ENCODE measurements around the gene HCN2.

The HCN2 gene

DNA sequence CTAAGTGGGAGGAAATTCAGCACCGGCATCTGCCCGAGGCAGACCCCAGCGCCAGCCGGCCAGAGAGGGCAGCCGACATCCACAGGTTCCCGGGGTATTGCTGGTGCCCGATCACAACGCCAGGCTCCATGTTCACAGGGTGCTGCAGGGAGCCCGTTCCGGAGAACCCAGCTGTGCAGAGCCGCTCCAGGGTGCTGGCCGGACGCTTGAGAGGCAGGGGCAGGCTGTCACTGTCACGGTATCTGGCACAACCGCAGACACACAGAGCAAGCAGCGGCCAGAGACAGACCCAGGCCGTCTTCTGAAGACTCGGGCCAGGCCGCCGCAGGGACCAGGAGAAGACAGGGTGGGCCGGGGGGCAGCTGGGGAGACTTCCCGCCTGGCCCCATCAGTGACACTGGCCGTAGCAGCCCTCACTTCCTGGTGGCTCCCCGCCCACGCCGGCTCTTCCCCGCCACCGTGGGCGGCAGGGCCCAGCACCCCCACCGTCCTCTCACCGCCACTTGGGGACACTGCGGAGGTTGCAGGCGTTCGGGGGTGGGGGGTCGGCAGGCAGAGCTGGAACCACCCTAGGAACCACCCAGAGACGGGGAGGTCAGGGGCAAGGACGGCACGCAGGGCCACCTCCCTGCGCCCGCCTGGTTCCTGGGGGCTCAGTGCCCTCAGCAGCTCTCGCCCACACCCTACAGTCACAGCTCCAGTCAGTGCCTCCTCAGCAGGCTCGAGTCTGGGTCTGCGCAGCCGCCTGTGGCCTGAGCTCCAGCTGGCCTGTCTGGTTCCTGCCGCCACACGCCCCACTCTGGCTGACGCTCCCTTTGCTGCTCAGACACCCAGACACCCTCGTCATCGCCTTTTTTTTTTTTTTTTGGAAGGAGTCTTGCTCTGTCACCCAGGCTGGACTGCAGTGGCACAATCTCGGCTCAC, 69.5 kb downstream of the HCN2 start:
- DNase-seq, result no peak

DNA sequence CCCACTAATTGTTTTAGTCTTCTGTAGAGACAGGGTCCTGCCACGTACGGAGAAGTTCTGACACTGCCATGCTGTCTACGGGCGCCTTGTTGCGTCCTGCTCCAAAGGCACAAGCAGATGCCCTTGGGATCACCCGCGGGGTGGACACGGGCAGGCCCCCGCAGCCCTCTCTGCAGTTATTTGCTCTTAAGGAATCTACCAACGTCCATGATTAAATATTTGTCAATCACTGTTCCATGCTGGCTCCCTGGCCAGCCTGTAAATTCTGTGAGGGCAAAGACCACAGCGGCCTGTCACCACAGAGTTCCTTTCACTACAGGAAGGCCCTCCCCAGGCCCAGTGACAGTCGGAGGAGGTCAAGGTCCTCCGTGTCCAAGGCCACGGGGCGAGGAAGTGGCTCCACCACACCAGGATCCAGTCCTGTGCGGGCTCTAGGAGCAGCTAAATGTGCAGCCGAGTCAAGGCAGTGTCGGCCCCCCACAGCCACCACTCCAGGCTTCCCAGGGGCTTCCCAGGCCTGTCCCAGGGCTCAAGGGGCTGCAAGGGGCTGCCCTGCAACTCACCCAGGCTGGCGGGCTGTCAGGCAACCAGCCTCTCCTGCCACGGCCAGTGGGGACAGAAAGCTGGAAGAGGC, 71.2 kb downstream of the HCN2 start:
- DNase-seq, result no peak

DNA sequence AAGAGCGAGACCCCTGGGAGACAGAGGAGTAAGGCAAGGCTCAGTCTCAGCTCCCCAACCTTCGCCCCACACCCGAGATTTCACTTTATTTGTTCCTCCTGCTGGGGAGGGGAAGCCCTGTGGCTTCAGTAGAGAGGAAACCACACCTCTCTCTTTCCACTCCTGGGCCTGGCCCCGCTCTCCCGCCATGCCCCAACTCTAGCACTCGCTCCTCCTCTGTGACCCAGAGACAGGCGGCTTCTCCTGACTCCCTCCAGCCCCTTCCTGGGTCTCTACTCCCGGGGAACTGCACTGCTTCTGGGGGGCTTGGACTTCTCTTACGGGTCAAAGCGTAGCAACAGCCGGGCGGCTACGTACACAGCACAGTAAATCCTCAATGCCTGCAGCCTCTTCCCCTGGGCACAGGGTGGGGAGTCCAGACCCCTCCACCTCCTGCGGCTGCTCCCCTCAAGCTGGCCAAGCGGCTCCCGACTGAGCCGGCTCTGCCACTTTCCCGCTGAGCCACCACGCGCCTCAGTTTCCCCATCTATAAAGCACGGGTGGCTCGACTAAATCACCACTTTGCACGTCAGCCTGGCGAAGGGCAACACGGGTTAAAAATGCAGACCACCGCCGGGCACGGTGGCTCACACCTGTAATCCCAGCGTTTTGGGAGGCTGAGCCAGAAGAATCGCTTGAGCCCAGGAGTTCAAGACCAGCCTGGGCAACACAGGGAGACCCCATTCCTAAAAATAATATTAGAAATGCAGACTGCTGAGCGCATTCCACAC, 71.9 kb downstream of the HCN2 start:
- no peak for DNase-seq

DNA sequence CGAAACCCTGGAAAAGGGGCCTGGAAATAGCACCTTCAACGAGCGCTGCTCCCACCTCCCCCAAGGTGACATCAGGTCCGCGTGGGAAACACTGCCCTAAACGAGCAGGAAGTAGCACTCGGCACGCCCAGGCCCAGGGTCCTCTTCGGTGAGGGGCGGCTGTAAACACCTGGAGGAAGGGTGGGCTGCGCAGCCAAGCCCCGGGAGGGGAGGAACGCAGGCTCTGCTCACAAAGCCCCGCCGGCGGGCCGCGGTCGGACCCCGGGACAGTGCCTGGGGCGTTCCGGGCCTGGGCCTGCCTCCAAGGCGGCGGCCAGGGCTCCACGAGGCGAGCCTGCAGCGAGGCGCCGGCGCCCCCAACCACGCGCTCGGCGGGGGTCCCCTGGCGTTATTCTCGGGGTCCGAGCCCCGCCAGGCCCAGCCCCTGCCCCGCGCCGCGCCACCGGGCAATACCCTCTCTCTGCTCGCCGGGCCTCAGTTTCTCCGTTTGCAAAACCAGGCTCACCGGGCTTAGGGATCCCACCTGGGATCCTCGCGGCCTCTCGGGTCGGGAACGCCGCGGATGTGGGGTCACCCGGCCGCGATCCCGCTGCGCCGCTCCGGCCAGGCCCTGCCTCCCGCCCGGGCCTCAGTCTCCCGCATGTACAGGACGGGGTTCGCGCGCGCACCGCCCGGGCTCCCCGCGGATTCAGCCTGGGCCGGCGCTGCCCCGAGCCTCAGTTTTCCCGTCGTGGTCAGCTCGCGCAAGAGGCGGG, 72.7 kb downstream of the HCN2 start:
- peak in 2 of 3 experiments; percentile 58 to 65 for DNase-seq

DNA sequence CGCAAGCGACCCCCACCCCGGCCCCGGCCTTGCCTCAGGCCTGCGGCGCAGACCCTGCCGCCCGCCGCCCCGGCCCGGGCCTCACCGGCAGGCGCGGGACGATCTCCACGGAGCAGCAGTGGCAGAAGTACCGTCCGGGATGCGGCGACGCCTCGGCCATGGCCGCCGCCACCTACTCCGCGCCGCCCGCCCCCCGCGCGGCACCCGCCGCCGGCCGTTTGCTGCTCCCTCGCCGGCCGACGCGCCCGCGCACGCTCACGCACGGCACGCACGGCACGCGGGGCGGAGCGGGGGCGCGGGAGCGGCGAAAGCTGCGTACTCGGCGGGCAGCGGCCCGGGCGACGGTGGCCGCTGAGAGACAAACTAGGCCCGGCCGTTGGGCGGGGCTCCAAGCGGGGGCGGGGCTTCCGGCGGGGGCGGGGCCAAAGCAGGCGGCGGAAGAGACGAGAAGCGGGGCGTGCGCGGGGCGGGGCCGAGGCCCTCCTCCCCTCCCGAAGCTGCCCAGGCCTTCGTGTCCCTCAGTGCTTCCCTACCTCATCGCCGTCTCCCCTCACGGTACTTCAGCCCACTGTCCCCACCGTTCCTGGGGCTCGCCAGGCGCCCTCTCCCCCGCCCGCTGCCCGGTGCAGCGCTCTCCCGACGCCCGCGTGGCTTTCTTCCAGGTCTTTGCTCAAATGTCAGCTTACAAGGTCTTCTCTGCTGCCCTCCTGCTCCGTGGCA, 73.4 kb downstream of the HCN2 start, which contains the start of gene RNF126:
RNF126 (minus strand) TSS at position 253 of the 720 bp plus-strand sequence; CDS start at position 160, 93 bp downstream.
- peak; percentile 96 to 98 (median 96) for DNase-seq

DNA sequence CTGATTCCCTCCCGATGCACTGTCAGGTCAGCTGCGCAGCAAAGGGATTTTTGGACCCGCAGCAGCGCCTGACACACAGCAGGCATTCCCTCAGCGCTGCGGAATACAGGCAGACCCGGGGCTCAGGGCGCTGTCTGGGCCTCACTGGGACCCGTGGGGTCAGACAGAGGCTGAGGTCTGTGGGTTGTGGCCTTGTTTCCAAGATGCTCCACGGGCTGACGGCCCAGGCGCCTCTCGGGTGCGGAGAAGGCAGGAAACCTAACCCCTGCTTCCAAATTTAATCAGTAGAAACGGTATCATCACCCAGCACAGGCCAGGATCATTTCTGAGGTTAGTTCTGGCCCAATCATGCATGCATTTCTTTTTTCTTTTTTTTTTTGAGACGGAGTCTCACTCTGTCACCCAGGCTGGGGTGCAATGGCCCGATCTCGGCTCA, 74.0 kb downstream of the HCN2 start:
- DNase-seq, result no peak

DNA sequence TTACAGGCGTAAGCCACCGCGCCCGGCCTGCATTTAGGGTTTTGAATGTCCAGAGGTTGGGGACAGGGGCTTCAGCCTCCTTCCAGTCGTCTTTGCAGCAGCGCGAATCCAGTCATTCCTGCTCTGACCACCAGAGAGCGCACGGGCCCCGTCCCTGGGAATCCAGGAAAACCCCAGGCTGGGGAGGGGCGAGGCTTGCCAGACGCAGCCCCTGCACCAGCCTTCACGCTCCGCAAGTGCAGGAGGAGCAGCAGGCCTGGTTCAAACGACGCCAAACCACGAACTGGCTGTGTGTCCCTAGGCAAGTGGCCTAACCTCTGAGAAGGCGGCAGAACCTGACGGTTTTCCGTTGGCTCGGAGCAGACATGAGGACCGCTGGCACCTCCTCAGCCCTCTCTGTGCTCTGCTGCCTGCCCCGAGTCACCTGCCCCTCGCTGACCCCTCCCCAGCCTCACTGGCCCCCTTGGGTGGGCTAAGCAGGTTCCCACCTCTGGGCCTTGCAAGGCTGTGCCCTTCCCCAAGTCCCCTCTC, 75.3 kb downstream of the HCN2 start:
- peak; percentile 89 to 95 (median 91) for DNase-seq

All from NCI-H1417 (cell line).